Fibroblast of mammary gland (primary cell): ENCODE results near the gene TTC28.

Experiments
- DNase-seq: peaks from one replicate; pipeline ENCODE4 v3.0.0-alpha.2; 2010; ENCODE audit warnings: low read depth
- H3K4me3 ChIP-seq: 2 replicates; pipeline ENCODE4 v1.5.1; 2011; ENCODE audit warnings: low read depth, mild to moderate bottlenecking, low read length, moderate library complexity; ENCODE audit not compliant: control insufficient read depth
- TF ChIP-seq, protein P1 (sequence below): conservative IDR thresholded peaks from 2 replicates; pipeline ENCODE4 v1.5.1; 2011; ENCODE audit warnings: low read depth, low read length, inconsistent platforms; ENCODE audit not compliant: control insufficient read depth, insufficient read depth

The TTC28 gene

DNA sequence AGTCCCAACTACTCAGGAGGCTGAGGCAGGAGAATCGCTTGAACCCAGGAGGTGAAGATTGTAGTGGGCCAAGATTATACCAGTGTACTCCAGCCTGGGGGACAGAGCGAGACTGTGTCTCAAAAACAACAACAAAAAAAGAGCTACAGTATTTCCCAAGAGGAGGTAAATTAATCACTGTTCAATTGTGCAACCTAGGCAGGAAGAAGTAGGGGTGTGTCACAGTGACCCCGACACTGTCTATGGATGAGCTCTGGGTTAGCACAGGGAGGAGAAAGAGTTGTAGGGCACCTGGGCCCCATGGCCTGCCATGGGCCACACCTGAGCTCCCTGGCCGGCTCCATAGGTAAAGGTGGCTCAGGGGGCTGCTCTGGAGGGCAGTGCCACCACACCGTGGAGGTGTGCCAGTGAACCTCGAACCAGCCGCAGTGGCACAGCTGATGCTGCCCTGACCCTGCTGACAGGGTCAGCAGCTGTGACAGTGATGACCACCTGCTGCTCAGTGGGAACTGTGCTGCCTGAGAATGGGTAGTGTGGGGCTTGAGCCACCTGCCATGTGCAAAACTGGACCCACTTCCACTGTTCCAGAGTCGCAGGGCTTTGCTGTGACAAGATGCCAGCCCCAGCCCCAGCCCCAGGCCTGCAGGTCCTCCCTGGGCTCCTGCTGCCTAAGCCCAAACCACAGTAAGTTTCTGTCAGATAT lies 676.6 kb downstream of the TTC28 start:
- TF ChIP-seq, protein P1, sequence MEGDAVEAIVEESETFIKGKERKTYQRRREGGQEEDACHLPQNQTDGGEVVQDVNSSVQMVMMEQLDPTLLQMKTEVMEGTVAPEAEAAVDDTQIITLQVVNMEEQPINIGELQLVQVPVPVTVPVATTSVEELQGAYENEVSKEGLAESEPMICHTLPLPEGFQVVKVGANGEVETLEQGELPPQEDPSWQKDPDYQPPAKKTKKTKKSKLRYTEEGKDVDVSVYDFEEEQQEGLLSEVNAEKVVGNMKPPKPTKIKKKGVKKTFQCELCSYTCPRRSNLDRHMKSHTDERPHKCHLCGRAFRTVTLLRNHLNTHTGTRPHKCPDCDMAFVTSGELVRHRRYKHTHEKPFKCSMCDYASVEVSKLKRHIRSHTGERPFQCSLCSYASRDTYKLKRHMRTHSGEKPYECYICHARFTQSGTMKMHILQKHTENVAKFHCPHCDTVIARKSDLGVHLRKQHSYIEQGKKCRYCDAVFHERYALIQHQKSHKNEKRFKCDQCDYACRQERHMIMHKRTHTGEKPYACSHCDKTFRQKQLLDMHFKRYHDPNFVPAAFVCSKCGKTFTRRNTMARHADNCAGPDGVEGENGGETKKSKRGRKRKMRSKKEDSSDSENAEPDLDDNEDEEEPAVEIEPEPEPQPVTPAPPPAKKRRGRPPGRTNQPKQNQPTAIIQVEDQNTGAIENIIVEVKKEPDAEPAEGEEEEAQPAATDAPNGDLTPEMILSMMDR = no peak
- DNase-seq = peak; percentile 38
- H3K4me3 ChIP-seq = no peak overlapping the region

DNA sequence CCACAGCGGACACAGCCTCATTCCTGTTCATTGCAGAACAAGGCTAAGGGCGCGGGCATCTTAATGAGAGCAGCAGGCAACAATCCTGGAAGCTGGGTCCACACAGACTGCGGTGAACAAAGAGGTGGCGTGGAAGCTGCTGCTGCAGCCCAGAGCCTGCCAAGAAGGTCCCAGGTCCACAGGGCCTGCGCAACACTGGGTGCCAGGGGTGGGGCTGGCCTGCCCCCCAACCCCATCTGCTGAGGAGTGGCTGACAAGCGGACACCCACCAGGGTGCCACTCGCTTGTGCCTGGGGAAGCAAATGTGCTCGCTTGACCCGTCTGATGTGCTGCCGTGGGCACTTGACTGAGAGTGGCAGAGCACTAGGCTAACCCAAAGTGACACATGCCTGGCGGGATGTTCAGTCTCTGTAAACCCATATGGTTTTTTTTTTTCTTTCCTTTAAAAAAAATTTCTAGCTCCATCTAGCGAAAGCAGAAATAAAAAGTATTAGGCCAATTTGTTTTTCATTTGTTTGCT lies 677.4 kb downstream of the TTC28 start:
- TF ChIP-seq, protein P1 = no peak
- H3K4me3 ChIP-seq = no peak overlapping the region
- DNase-seq = peak; percentile 19

DNA sequence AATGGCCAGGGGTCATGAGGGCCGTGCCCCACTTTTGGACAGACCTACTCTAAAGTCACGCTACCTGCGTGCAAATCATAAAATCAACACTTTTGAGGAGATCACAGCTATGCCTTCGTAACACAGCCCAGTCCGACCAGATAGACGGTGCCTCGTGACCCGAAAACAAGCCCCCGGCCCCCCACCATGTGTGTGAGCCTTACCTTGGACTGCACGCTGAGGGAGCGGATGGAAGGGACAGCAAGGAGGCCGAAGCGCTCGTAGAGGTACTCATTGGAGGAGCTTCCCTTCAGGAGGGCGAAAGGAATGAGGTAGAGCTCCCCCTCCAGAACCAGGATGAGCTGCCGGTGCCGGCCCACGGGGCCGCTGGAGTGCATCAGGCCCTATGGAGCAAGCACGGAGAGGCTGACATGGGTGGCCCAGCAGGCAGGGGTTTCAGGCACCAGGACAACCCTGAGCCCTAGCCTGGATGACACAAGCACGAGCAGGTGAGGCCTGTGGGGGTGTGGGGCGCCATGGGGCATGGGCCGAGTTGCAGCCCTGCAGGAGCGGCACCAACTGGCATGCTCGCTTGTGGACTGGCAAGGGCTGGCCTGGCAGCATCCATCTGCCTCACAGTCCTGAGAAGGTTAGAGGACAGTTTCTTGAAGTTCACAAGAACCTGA lies 678.3 kb downstream of the TTC28 start:
- TF ChIP-seq, protein P1 = no peak
- no peak overlapping the region for H3K4me3 ChIP-seq
- DNase-seq = no peak

DNA sequence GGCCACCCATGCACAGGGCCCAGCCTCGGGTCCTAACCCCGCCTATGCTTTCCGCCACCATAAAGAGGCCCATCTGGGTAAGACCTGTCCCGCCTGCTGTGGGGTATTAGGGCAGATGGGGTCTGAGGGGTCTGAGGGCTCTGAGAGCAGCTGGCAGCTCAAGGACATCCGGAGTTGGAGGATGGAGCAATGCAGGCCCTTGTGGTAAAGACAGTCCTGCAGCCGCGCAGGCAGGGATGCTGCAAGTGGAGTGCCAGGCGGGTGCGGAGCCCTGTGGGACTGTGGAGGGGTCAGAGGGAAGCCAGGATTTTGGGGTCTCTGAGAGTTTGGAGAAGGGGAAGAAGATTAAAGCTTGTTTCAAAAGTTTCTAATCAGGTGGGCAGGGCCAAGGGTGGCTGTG lies 679.3 kb downstream of the TTC28 start:
- DNase-seq = no peak
- no peak overlapping the region for H3K4me3 ChIP-seq
- TF ChIP-seq, protein P1 = no peak

DNA sequence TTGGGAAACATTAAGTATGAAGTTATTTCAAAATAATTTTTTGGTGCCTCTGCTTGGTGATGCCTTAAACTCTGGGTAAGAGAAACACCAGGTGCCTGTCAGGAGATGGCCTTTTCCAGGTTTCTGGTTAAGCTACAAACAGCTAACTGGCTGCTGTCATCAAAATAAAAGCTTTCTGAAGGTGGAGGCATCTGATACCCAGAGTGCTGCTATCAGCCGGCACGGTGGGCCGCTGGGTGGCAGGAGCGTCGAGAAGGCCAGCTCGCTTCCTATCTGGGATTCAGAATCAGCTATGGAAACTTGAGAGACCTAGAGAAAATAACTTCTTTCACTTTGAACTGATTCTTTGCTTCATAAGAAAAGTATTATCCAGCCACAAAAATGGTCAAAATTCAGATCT lies 679.8 kb downstream of the TTC28 start:
- TF ChIP-seq, protein P1 = no peak
- no peak overlapping the region for H3K4me3 ChIP-seq
- DNase-seq = no peak

DNA sequence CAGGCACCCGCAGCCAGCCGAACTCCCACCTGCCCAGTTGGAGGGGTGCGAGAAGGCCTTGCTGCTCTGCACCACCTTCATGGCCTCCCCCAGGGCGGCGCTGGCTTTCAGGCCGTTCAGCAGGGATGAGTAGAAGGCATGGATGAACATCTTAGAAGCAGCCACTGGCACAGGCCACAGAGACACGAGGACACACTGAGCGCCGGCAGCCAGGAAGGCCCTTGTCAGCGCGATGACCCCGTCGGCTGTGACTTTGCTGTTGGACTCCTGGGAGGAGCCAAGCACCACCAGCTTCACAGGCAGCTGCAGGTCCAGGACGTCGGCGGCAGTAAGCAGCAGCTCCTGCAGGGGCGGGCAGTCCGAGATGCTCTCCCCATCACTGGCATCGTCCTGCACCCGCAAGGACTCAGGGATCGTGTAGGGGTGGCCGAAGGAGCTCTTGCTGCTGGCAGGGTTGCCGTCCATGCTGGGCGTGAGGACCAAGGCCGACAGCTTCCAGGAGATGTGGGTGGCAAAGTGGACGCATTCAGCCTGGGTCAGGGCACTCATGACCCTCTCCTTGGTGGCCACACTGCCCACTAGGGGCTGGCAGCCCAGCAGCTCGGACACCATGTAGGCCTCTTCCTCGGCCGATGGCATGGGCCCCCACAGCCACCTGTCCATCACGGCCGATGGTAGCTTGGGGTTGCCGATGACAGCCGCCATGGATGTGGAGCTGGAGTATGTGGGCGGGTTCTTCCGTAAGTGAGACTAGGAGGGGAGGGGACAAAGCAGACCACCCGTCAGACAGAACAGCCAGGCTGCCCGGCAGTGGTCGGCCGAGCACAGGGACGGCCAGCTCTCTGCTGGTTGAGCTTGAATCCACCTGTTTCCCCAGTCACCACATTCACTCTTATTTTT lies 680.9 kb downstream of the TTC28 start:
- no peak overlapping the region for H3K4me3 ChIP-seq
- DNase-seq = no peak
- TF ChIP-seq, protein P1 = no peak
